ENCODE results near the gene BCAN.

Gene BCAN

GRCh38 chr1:156657741-156658319 is 15.9 kb downstream of the BCAN start:
- ChIA-PET POLR2A (interaction anchor here (1.2 to 5.2 kb wide), 3 partner anchors 19 to 31 kb away, joined by 3 to 122 read pairs (median 4); partner anchors contain the start of gene NES), CTCF (interaction anchor here (0.8 to 8.3 kb wide), 8 partner anchors 9 to 68 kb away, joined by 3 to 97 read pairs (median 7); partner anchors contain the start of genes BCAN, HAPLN2 and NES)
- TF ChIP-seq PKNOX1 (IDR thresholded peaks at IDR 0.05) (no peak), ELF4 (IDR thresholded peaks at IDR 0.05) (no peak), LEF1 (IDR thresholded peaks at IDR 0.05; ENCODE audit: borderline replicate concordance) (no peak), ZNF384 (IDR thresholded peaks at IDR 0.05) (no peak), HDGF (IDR thresholded peaks at IDR 0.05; ENCODE audit: borderline replicate concordance) (no peak), NFRKB (IDR thresholded peaks at IDR 0.05) (no peak), FOXM1 (IDR thresholded peaks at IDR 0.05; ENCODE audit: borderline replicate concordance) (no peak), SP1 (IDR thresholded peaks at IDR 0.05) (no peak), ARNT (IDR thresholded peaks at IDR 0.05) (no peak), FOXA1 (IDR thresholded peaks at IDR 0.05) (no peak), BHLHE40 (IDR thresholded peaks at IDR 0.05; ENCODE audit: borderline replicate concordance) (no peak), TARDBP (IDR thresholded peaks at IDR 0.05) (no peak), SUZ12 (IDR thresholded peaks at IDR 0.05) (no peak), CTBP1 (IDR thresholded peaks at IDR 0.05; ENCODE audit: borderline replicate concordance) (no peak), FOXK2 (IDR thresholded peaks at IDR 0.05) (no peak), L3MBTL2 (conservative IDR thresholded peaks at IDR 0.05) (no peak)
- DNase-seq (ENCODE audit: extremely low spot score): no peak

GRCh38 chr1:156658496-156658895 is 16.6 kb downstream of the BCAN start:
- no peak for DNase-seq (ENCODE audit: extremely low spot score)
- ChIA-PET POLR2A (interaction anchor here (1.2 to 5.2 kb wide), 4 partner anchors 19 to 35 kb away, joined by 3 to 122 read pairs (median 14); partner anchors contain the start of gene NES), CTCF (interaction anchor here (0.8 to 8.3 kb wide), 9 partner anchors 10 to 67 kb away, joined by 3 to 97 read pairs (median 6); partner anchors contain the start of genes BCAN, CRABP2, HAPLN2 and NES)
- TF ChIP-seq FOXM1 (IDR thresholded peaks at IDR 0.05; ENCODE audit: borderline replicate concordance) (no peak), SUZ12 (IDR thresholded peaks at IDR 0.05) (no peak), FOXA1 (IDR thresholded peaks at IDR 0.05) (no peak), HDGF (IDR thresholded peaks at IDR 0.05; ENCODE audit: borderline replicate concordance) (no peak), ARNT (IDR thresholded peaks at IDR 0.05) (no peak), PKNOX1 (IDR thresholded peaks at IDR 0.05) (no peak), CTBP1 (IDR thresholded peaks at IDR 0.05; ENCODE audit: borderline replicate concordance) (no peak), ZNF384 (IDR thresholded peaks at IDR 0.05) (no peak), ELF4 (IDR thresholded peaks at IDR 0.05) (no peak), LEF1 (IDR thresholded peaks at IDR 0.05; ENCODE audit: borderline replicate concordance) (no peak), NFRKB (IDR thresholded peaks at IDR 0.05) (no peak), TARDBP (IDR thresholded peaks at IDR 0.05) (no peak), SP1 (IDR thresholded peaks at IDR 0.05) (no peak), FOXK2 (IDR thresholded peaks at IDR 0.05) (no peak)

GRCh38 chr1:156658945-156659574 is 17.1 kb downstream of the BCAN start:
- ChIA-PET POLR2A (interaction anchor here (0.7 to 5.2 kb wide), 5 partner anchors 18 to 68 kb away, joined by 3 to 122 read pairs (median 23); partner anchors contain the start of genes ISG20L2, METTL25B and NES), CTCF (interaction anchor here (0.6 to 8.3 kb wide), 16 partner anchors 10 to 200 kb away, joined by 3 to 97 read pairs (median 6); partner anchors contain the start of genes CRABP2, HAPLN2, HDGF and NES)
- TF ChIP-seq ARNT (IDR thresholded peaks at IDR 0.05) (no peak), ELF4 (IDR thresholded peaks at IDR 0.05) (no peak), ZNF384 (IDR thresholded peaks at IDR 0.05) (no peak), BHLHE40 (IDR thresholded peaks at IDR 0.05; ENCODE audit: borderline replicate concordance) (no peak), HDGF (IDR thresholded peaks at IDR 0.05; ENCODE audit: borderline replicate concordance) (no peak), PKNOX1 (IDR thresholded peaks at IDR 0.05) (no peak), FOXK2 (IDR thresholded peaks at IDR 0.05) (no peak), NFRKB (IDR thresholded peaks at IDR 0.05) (no peak), L3MBTL2 (conservative IDR thresholded peaks at IDR 0.05) (no peak), LEF1 (IDR thresholded peaks at IDR 0.05; ENCODE audit: borderline replicate concordance) (no peak)
- no peak for DNase-seq (ENCODE audit: extremely low spot score)

- CTCF ChIA-PET: interaction anchor here (0.6 to 8.3 kb wide), 15 partner anchors 11 to 1518 kb away, joined by 3 to 97 read pairs (median 6); partner anchors contain the start of genes CRABP2, HDGF and NES
- POLR2A ChIA-PET: interaction anchor here (0.7 to 5.2 kb wide), 5 partner anchors 18 to 67 kb away, joined by 3 to 122 read pairs (median 23); partner anchors contain the start of genes ISG20L2, METTL25B and NES
- no peak for DNase-seq (ENCODE audit: extremely low spot score)
- TF ChIP-seq LEF1 (IDR thresholded peaks at IDR 0.05; ENCODE audit: borderline replicate concordance): no peak
- TF ChIP-seq ELF4 (IDR thresholded peaks at IDR 0.05): no peak
- TF ChIP-seq NFRKB (IDR thresholded peaks at IDR 0.05): no peak
- TF ChIP-seq ARNT (IDR thresholded peaks at IDR 0.05): no peak
- no peak for TF ChIP-seq CTBP1 (IDR thresholded peaks at IDR 0.05; ENCODE audit: borderline replicate concordance)
- TF ChIP-seq FOXA1 (IDR thresholded peaks at IDR 0.05): no peak
- TF ChIP-seq FOXM1 (IDR thresholded peaks at IDR 0.05; ENCODE audit: borderline replicate concordance): no peak
- no peak for TF ChIP-seq ZNF384 (IDR thresholded peaks at IDR 0.05)
- no peak for TF ChIP-seq SUZ12 (IDR thresholded peaks at IDR 0.05)
- no peak for TF ChIP-seq BHLHE40 (IDR thresholded peaks at IDR 0.05; ENCODE audit: borderline replicate concordance)
- no peak for TF ChIP-seq SP1 (IDR thresholded peaks at IDR 0.05)
- TF ChIP-seq FOXK2 (IDR thresholded peaks at IDR 0.05): no peak
- no peak for TF ChIP-seq L3MBTL2 (conservative IDR thresholded peaks at IDR 0.05)
- TF ChIP-seq TARDBP (IDR thresholded peaks at IDR 0.05): no peak
- no peak for TF ChIP-seq HDGF (IDR thresholded peaks at IDR 0.05; ENCODE audit: borderline replicate concordance)
- no peak for TF ChIP-seq PKNOX1 (IDR thresholded peaks at IDR 0.05)
Observed at GRCh38 chr1:156659661-156659987, 17.7 kb downstream of the BCAN start.
